Stimulated activated naive CD4-positive, alpha-beta T cell (primary cell): ENCODE measurements around the gene FAM186B.

Experiments used
- DNase-seq, 6 experiments: peaks; one replicate each; lab custom pipeline; 2025; lab: John Stamatoyannopoulos, UW

Gene FAM186B

DNA sequence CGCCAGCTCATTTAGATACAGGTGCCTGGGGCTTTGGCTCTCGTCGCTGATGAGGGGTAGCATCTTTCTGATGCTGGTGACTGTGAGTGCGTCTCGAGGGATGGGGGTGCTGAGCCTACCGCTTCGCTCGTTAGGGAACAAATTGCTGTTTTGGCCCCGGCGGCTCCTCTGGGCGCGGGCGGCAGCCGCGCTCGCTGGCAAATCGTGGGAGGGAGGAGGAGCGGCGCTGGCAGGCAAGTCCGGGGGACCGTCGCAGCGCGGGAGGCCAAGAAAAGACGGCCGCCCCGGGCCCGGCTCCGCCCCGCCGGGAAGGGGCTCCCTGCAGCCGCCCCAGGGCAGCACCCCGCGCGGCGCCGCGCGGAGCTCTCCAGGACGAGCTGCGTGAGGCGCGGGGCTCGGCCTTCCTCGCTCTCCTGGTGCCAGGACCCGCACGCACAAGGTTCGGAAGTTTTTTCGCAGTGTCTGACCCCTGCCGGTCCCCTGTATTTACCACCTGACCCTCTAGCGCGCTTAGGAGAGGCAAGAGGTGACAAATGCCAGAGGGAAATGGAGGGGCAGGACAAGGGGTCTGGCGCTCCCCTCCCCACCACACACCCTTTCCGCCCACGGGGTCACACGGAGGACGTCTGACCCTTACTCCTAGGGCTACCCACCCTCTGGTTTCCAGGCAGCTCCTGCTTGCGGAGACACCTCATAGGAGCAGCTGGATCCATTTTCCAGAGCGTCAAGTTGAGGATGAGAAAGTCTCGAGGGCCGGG, 67.5 kb downstream of the FAM186B start:
- DNase-seq, result peak in 3 of 6 experiments; percentile 24 to 42 (median 28)
